HEK293 (cell line): ENCODE results near the gene ZNF787.
A peak's percentile ranks its signal among the peaks of the same experiment; 100 is the strongest.

Source experiments
- FEZF1 ChIP-seq: fragments of 450-650 bp; formaldehyde crosslinking; IDR thresholded peaks from 2 replicates; pipeline ENCODE4 v1.5.1; 2016; ENCODE audit warnings: missing biosample characterization, missing genetic modification characterization
- GLIS2 ChIP-seq: fragments of 450-650 bp; formaldehyde crosslinking; IDR thresholded peaks from 2 replicates; pipeline ENCODE4 v1.5.1; 2016; ENCODE audit warnings: missing biosample characterization, missing genetic modification characterization
- KLF1 ChIP-seq: fragments of 450-650 bp; formaldehyde crosslinking; IDR thresholded peaks from 2 replicates; pipeline ENCODE4 v1.5.1; 2016; ENCODE audit warnings: missing biosample characterization, missing genetic modification characterization
- KLF7 ChIP-seq: fragments of 450-650 bp; formaldehyde crosslinking; IDR thresholded peaks from 2 replicates; pipeline ENCODE4 v1.5.1; 2016; ENCODE audit warnings: missing biosample characterization, missing genetic modification characterization, borderline replicate concordance
- KLF9 ChIP-seq: fragments of 450-650 bp; formaldehyde crosslinking; IDR thresholded peaks from 2 replicates; pipeline ENCODE4 v1.5.1; 2016; ENCODE audit warnings: missing biosample characterization, missing genetic modification characterization, low read depth
- OSR2 ChIP-seq: fragments of 450-650 bp; formaldehyde crosslinking; IDR thresholded peaks from 2 replicates; pipeline ENCODE4 v1.5.1; 2016; ENCODE audit warnings: missing biosample characterization, missing genetic modification characterization
- ZBTB1 ChIP-seq: fragments of 450-650 bp; formaldehyde crosslinking; IDR thresholded peaks from 2 replicates; pipeline ENCODE4 v1.5.1; 2016; ENCODE audit warnings: missing biosample characterization, missing genetic modification characterization
- ZFHX2 ChIP-seq: fragments of 450-650 bp; formaldehyde crosslinking; conservative IDR thresholded peaks from 2 replicates; pipeline ENCODE4 v1.5.1; 2016; ENCODE audit warnings: missing biosample characterization, missing genetic modification characterization
- ZFP37 ChIP-seq: fragments of 450-650 bp; formaldehyde crosslinking; IDR thresholded peaks from 2 replicates; pipeline ENCODE4 v1.5.1; 2016; ENCODE audit warnings: missing biosample characterization, missing genetic modification characterization
- ZFP41 ChIP-seq: fragments of 450-650 bp; formaldehyde crosslinking; IDR thresholded peaks from 2 replicates; pipeline ENCODE4 v1.5.1; 2016; ENCODE audit warnings: missing biosample characterization, missing genetic modification characterization, borderline replicate concordance
- ZFP69B ChIP-seq: fragments of 450-650 bp; formaldehyde crosslinking; IDR thresholded peaks from 2 replicates; pipeline ENCODE4 v1.5.1; 2016; ENCODE audit warnings: missing biosample characterization, missing genetic modification characterization
- ZNF221 ChIP-seq: fragments of 450-650 bp; formaldehyde crosslinking; IDR thresholded peaks from 2 replicates; pipeline ENCODE4 v1.5.1; 2017; ENCODE audit warnings: missing biosample characterization, missing genetic modification characterization, borderline replicate concordance
- ZNF223 ChIP-seq: fragments of 450-650 bp; formaldehyde crosslinking; IDR thresholded peaks from 2 replicates; pipeline ENCODE4 v1.5.1; 2016; ENCODE audit warnings: missing biosample characterization, missing genetic modification characterization
- ZNF311 ChIP-seq: fragments of 450-650 bp; formaldehyde crosslinking; IDR thresholded peaks from 2 replicates; pipeline ENCODE4 v1.5.1; 2017; ENCODE audit warnings: missing biosample characterization, missing genetic modification characterization, borderline replicate concordance
- ZNF473 ChIP-seq: fragments of 450-650 bp; formaldehyde crosslinking; IDR thresholded peaks from 2 replicates; pipeline ENCODE4 v1.5.1; 2017; ENCODE audit warnings: missing biosample characterization, missing genetic modification characterization
- ZNF530 ChIP-seq: fragments of 450-650 bp; formaldehyde crosslinking; IDR thresholded peaks from 2 replicates; pipeline ENCODE4 v1.5.1; 2016; ENCODE audit warnings: low read depth, missing biosample characterization, missing genetic modification characterization
- ZNF560 ChIP-seq: fragments of 450-650 bp; formaldehyde crosslinking; IDR thresholded peaks from 2 replicates; pipeline ENCODE4 v1.5.1; 2017; ENCODE audit warnings: missing biosample characterization, missing genetic modification characterization, borderline replicate concordance
- ZNF621 ChIP-seq: fragments of 450-650 bp; formaldehyde crosslinking; IDR thresholded peaks from 2 replicates; pipeline ENCODE4 v1.5.1; 2017; ENCODE audit warnings: missing biosample characterization, missing genetic modification characterization
- ZNF670 ChIP-seq: fragments of 450-650 bp; formaldehyde crosslinking; IDR thresholded peaks from 2 replicates; pipeline ENCODE4 v1.5.1; 2016; ENCODE audit warnings: missing biosample characterization, missing genetic modification characterization, low read depth
- ZNF747 ChIP-seq: fragments of 450-650 bp; formaldehyde crosslinking; IDR thresholded peaks from 2 replicates; pipeline ENCODE4 v1.5.1; 2016; ENCODE audit warnings: missing biosample characterization, missing genetic modification characterization
- ZNF837 ChIP-seq: fragments of 450-650 bp; formaldehyde crosslinking; IDR thresholded peaks from 2 replicates; pipeline ENCODE4 v1.5.1; 2016; ENCODE audit warnings: missing biosample characterization, missing genetic modification characterization
- TF ChIP-seq, protein P1 (sequence below): fragments of 450-650 bp; formaldehyde crosslinking; IDR thresholded peaks from 2 replicates; pipeline ENCODE4 v1.5.1; 2016; ENCODE audit warnings: missing biosample characterization, missing genetic modification characterization
- TF ChIP-seq, protein P2 (sequence below): fragments of 450-650 bp; formaldehyde crosslinking; IDR thresholded peaks from 2 replicates; pipeline ENCODE4 v1.5.1; 2016; ENCODE audit warnings: missing biosample characterization, missing genetic modification characterization, low read depth
- TF ChIP-seq, protein P3 (sequence below): fragments of 450-650 bp; formaldehyde crosslinking; IDR thresholded peaks from 2 replicates; pipeline ENCODE4 v1.5.1; 2016; ENCODE audit warnings: missing biosample characterization, missing genetic modification characterization
- TF ChIP-seq, protein P4 (sequence below): fragments of 450-650 bp; formaldehyde crosslinking; IDR thresholded peaks from 2 replicates; pipeline ENCODE4 v1.5.1; 2016; ENCODE audit warnings: missing biosample characterization, missing genetic modification characterization, low read depth
- TF ChIP-seq, protein P5 (sequence below): fragments of 450-650 bp; formaldehyde crosslinking; IDR thresholded peaks from 2 replicates; pipeline ENCODE4 v1.5.1; 2016; ENCODE audit warnings: missing biosample characterization, missing genetic modification characterization
- TF ChIP-seq, protein P6 (sequence below): fragments of 450-650 bp; formaldehyde crosslinking; IDR thresholded peaks from 2 replicates; pipeline ENCODE4 v1.5.1; 2017; ENCODE audit warnings: missing biosample characterization, missing genetic modification characterization

Gene ZNF787

DNA sequence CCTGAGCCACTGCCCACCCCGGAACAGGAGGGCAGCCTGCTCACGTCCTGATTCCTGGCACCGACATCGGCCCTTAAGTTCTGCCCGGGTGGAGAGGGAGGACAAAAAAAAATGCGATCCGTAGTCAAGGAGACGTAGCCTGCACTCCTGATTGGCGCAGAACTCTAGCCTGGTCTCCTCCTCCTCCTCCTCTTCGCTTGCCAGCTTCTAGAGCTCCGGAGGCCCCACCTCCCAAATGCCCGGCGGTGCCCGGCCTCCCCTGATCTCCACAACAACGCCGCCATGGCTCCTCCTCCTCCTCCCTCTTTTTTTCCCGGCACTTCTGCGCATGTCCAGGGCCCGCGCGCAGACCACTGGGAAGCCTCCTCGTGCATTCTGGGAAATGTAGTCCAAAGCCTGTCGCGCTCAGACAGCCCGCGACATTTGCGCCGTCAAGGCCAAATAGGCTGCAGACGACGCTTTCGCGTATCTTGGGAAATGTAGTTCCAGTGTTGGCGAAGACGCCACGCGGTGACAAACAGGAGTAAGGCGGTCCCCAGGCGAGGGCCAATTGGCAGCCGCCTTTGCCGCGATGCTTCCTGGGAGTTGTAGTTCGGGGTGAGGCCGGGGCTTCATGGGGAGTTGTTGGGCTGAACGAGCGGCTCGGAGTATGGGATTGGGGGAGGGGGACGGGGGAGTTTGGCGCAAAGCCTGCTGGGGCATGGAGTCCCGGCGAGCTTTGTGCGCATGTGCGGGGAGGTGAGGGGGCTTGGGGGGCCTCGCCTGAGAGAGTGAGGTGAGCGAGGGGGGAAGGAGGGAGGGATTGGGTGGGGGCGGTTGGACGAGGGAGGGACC lies 19.7 kb upstream of the ZNF787 start, which contains the start of gene ZNF444 (continued):
- TF ChIP-seq, protein P1, sequence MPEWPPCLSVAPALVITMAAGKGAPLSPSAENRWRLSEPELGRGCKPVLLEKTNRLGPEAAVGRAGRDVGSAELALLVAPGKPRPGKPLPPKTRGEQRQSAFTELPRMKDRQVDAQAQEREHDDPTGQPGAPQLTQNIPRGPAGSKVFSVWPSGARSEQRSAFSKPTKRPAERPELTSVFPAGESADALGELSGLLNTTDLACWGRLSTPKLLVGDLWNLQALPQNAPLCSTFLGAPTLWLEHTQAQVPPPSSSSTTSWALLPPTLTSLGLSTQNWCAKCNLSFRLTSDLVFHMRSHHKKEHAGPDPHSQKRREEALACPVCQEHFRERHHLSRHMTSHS (tag by site-specific recombination): no peak
- TF ChIP-seq KLF7 (tag by site-specific recombination) (no peak; the same call in 1 of the 2 replicates), GLIS2 (tag by site-specific recombination) (0 out of 2 replicates have a peak, but pooled peaks have one; percentile 24), ZBTB1 (tag by site-specific recombination) (no peak), ZNF747 (tag by site-specific recombination) (no peak), OSR2 (tag by site-specific recombination) (no peak), ZNF560 (tag by site-specific recombination) (no peak), ZNF837 (tag by site-specific recombination) (no peak), KLF1 (no peak), ZNF473 (tag by site-specific recombination) (no peak), ZNF223 (no peak), ZNF530 (no peak), ZNF670 (tag by site-specific recombination) (no peak), KLF9 (peak; percentile 38; the same call in 1 of the 2 replicates), ZFP69B (tag by site-specific recombination) (0 out of 2 replicates have a peak, but pooled peaks have one; percentile 13), ZNF621 (no peak), ZFHX2 (tag by site-specific recombination) (peak; percentile 12; the same call in 1 of the 2 replicates), ZNF311 (tag by site-specific recombination) (no peak), ZFP41 (no peak), FEZF1 (tag by site-specific recombination) (peak; percentile 100), ZFP37 (tag by site-specific recombination) (no peak), ZNF221 (tag by site-specific recombination) (no peak)
- TF ChIP-seq, protein P2, sequence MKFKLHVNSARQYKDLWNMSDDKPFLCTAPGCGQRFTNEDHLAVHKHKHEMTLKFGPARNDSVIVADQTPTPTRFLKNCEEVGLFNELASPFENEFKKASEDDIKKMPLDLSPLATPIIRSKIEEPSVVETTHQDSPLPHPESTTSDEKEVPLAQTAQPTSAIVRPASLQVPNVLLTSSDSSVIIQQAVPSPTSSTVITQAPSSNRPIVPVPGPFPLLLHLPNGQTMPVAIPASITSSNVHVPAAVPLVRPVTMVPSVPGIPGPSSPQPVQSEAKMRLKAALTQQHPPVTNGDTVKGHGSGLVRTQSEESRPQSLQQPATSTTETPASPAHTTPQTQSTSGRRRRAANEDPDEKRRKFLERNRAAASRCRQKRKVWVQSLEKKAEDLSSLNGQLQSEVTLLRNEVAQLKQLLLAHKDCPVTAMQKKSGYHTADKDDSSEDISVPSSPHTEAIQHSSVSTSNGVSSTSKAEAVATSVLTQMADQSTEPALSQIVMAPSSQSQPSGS (tag by site-specific recombination): no peak
- TF ChIP-seq, protein P3, sequence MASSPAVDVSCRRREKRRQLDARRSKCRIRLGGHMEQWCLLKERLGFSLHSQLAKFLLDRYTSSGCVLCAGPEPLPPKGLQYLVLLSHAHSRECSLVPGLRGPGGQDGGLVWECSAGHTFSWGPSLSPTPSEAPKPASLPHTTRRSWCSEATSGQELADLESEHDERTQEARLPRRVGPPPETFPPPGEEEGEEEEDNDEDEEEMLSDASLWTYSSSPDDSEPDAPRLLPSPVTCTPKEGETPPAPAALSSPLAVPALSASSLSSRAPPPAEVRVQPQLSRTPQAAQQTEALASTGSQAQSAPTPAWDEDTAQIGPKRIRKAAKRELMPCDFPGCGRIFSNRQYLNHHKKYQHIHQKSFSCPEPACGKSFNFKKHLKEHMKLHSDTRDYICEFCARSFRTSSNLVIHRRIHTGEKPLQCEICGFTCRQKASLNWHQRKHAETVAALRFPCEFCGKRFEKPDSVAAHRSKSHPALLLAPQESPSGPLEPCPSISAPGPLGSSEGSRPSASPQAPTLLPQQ: peak; percentile 48; the same call in 1 of the 2 replicates
- TF ChIP-seq, protein P4, sequence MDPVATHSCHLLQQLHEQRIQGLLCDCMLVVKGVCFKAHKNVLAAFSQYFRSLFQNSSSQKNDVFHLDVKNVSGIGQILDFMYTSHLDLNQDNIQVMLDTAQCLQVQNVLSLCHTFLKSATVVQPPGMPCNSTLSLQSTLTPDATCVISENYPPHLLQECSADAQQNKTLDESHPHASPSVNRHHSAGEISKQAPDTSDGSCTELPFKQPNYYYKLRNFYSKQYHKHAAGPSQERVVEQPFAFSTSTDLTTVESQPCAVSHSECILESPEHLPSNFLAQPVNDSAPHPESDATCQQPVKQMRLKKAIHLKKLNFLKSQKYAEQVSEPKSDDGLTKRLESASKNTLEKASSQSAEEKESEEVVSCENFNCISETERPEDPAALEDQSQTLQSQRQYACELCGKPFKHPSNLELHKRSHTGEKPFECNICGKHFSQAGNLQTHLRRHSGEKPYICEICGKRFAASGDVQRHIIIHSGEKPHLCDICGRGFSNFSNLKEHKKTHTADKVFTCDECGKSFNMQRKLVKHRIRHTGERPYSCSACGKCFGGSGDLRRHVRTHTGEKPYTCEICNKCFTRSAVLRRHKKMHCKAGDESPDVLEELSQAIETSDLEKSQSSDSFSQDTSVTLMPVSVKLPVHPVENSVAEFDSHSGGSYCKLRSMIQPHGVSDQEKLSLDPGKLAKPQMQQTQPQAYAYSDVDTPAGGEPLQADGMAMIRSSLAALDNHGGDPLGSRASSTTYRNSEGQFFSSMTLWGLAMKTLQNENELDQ (tag by site-specific recombination): no peak
- TF ChIP-seq, protein P5, sequence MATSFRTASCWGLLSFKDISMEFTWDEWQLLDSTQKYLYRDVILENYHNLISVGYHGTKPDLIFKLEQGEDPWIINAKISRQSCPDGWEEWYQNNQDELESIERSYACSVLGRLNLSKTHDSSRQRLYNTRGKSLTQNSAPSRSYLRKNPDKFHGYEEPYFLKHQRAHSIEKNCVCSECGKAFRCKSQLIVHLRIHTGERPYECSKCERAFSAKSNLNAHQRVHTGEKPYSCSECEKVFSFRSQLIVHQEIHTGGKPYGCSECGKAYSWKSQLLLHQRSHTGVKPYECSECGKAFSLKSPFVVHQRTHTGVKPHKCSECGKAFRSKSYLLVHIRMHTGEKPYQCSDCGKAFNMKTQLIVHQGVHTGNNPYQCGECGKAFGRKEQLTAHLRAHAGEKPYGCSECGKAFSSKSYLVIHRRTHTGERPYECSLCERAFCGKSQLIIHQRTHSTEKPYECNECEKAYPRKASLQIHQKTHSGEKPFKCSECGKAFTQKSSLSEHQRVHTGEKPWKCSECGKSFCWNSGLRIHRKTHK: no peak
- TF ChIP-seq, protein P6, sequence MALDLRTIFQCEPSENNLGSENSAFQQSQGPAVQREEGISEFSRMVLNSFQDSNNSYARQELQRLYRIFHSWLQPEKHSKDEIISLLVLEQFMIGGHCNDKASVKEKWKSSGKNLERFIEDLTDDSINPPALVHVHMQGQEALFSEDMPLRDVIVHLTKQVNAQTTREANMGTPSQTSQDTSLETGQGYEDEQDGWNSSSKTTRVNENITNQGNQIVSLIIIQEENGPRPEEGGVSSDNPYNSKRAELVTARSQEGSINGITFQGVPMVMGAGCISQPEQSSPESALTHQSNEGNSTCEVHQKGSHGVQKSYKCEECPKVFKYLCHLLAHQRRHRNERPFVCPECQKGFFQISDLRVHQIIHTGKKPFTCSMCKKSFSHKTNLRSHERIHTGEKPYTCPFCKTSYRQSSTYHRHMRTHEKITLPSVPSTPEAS (tag by site-specific recombination): no peak
